Measurements from ENCODE around the gene GBX1. TPM values are rescaled to one million over a fixed set of nuclear protein-coding genes. Genes with fewer than 3 reads are reported as not detected.

Gene GBX1
- total RNA-seq, 1 experiment from 2014 or later: not detected

DNA sequence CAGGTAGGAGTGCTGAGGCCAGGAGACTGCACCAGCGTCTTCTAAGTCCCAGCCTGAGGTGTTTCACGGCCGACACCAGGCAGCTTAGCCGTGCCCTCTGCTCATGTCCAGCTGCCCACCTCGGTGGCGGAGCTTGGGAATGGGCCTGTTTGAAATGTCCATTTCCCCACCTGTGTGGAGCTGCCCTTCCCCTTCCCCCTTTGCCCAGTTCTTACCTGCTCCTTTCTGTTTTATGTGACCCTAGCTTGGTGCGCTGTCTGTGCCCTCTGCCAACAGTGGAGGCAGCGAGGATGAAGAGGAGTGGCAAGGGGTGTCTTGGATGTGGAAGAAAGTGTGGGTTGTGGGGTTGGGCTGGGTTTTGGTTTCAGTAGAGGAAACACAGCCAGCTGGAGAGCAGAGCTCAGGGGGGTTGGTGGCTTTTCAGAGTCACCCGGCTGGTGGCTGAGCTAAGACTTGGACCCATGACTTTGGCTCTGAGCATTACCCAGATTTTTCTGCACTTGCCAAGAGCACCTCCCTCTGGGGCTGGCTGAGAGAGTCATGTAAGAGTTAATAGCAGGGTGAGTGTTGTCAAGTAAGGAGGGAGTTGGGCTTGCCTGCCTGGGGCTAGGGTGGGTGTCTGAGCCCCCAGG lies 37.4 kb downstream of the GBX1 start:
- Mint-ChIP-seq H3K4me1 (ENCODE audit: low read depth, unreplicated experiment) (no peaks in the 10 kb centered on the region), H3K27me3 (ENCODE audit: insufficient read depth, unreplicated experiment) (no peaks in the 10 kb centered on the region), H3K36me3 (ENCODE audit: insufficient read depth, unreplicated experiment) (peaks cover 35% of the 10 kb centered on the region), H3K9me3 (ENCODE audit: unreplicated experiment) (no peaks in the 10 kb centered on the region), H3K4me3 (ENCODE audit: unreplicated experiment) (no peak overlapping the region), H3K27ac (ENCODE audit: unreplicated experiment) (no peak overlapping the region)
- ChIA-PET CTCF (no interaction called here), POLR2A (no interaction called here)
- Histone ChIP-seq H3K27me3 (replicated peaks; ENCODE audit: control insufficient read depth, insufficient read depth, low read length) (no peaks in the 10 kb centered on the region), H3K4me1 (no peaks in the 10 kb centered on the region), H3K9me3 (no peaks in the 10 kb centered on the region), H3K36me3 (ENCODE audit: control insufficient read depth, insufficient read depth, low read length) (peaks cover 1% of the 10 kb centered on the region), H3K4me3 (ENCODE audit: low read depth, low read length) (no peak overlapping the region)
- no peak for DNase-seq
- TF ChIP-seq, protein P1, sequence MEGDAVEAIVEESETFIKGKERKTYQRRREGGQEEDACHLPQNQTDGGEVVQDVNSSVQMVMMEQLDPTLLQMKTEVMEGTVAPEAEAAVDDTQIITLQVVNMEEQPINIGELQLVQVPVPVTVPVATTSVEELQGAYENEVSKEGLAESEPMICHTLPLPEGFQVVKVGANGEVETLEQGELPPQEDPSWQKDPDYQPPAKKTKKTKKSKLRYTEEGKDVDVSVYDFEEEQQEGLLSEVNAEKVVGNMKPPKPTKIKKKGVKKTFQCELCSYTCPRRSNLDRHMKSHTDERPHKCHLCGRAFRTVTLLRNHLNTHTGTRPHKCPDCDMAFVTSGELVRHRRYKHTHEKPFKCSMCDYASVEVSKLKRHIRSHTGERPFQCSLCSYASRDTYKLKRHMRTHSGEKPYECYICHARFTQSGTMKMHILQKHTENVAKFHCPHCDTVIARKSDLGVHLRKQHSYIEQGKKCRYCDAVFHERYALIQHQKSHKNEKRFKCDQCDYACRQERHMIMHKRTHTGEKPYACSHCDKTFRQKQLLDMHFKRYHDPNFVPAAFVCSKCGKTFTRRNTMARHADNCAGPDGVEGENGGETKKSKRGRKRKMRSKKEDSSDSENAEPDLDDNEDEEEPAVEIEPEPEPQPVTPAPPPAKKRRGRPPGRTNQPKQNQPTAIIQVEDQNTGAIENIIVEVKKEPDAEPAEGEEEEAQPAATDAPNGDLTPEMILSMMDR (IDR thresholded peaks at IDR 0.05; ENCODE audit: insufficient read depth in 1 of 2, low read depth in 1 of 2, low read length in 1 of 2, severe bottlenecking in 1 of 2, unreplicated experiment in 1 of 2): no peak
- intact Hi-C loops (cut with micrococcal nuclease; ENCODE audit: unreplicated experiment): no loop called here
- BruUV-seq (replicated peaks): no TSS peak

DNA sequence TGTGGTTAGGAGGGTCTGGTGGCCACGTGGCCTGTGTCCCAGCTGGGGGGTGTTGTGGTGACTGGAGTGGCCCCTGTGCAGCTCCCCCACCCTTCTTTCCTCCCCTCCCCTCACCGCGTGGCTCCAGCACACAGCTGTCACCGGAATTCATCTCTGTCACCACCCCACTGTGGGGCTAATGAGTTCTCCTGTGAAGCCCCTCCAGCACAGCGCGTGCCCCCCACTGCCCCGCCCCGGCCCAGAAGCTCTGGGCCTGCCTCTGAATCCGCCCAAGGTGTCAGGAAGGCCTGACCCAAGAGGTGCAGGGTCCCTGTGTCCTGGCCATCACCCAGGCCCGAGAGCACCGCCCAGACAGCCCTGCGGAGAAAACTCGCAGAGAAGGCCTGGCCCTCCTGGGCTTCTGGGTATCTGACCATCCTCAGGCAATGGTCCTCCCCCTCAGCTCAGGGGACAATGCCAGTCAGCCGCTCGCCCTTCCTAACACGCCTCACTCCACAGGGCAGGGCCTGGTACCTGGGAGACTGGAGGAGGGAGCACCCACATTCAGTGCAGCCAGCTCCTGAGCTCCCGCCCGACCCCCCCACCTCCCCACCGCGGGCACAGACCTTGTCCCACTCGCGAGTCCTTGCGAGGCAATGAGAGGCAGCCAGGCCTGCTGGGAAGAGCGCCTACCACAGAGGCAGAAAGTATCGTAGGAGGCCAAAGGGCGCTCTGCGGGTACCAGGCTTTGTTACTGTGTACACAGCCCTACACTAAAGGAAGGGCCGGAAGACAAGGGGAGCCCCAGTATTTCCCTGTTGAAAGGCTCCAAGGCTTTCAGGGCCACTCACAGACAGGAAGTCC lies 38.2 kb downstream of the GBX1 start:
- Histone ChIP-seq H3K36me3 (ENCODE audit: control insufficient read depth, insufficient read depth, low read length) (peaks cover 5% of the 10 kb centered on the region), H3K27me3 (replicated peaks; ENCODE audit: control insufficient read depth, insufficient read depth, low read length) (no peaks in the 10 kb centered on the region), H3K4me1 (no peaks in the 10 kb centered on the region), H3K4me3 (ENCODE audit: low read depth, low read length) (no peak overlapping the region), H3K9me3 (no peaks in the 10 kb centered on the region)
- Mint-ChIP-seq H3K9me3 (ENCODE audit: unreplicated experiment) (no peaks in the 10 kb centered on the region), H3K4me3 (ENCODE audit: unreplicated experiment) (no peak overlapping the region), H3K4me1 (ENCODE audit: low read depth, unreplicated experiment) (no peaks in the 10 kb centered on the region), H3K27ac (ENCODE audit: unreplicated experiment) (no peak overlapping the region), H3K36me3 (ENCODE audit: insufficient read depth, unreplicated experiment) (peaks cover 39% of the 10 kb centered on the region), H3K27me3 (ENCODE audit: insufficient read depth, unreplicated experiment) (no peaks in the 10 kb centered on the region)
- ChIA-PET POLR2A (no interaction called here), CTCF (no interaction called here)
- no peak for DNase-seq
- intact Hi-C loops (cut with micrococcal nuclease; ENCODE audit: unreplicated experiment): no loop called here
- BruUV-seq (replicated peaks): no TSS peak
- TF ChIP-seq, protein P1 (IDR thresholded peaks at IDR 0.05; ENCODE audit: insufficient read depth in 1 of 2, low read depth in 1 of 2, low read length in 1 of 2, severe bottlenecking in 1 of 2, unreplicated experiment in 1 of 2): no peak

DNA sequence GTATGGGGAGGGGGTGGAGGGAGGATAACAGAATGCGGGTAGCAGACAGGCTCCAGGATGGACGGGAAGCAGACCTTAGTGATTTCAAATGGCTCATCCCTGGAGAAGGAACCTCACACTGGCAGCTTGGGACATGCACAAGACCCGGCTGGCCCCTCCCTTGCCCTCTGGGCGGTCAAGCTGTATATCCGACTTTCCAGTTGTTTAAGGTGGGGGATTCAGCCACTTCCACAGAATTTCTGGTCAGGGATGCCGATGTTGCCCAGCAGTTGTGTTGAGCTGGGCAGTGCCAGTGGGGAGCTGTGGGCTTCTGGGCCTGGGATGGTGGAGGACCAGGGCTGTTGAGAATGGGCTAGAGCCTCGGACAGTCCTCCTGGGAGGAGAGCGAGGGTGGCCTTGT lies 38.8 kb downstream of the GBX1 start:
- no peaks in the 10 kb centered on the region for H3K4me1 ChIP-seq
- intact Hi-C loops (cut with micrococcal nuclease; ENCODE audit: unreplicated experiment): no loop called here
- DNase-seq: no peak
- POLR2A ChIA-PET: no interaction called here
- BruUV-seq (replicated peaks): no TSS peak
- no peaks in the 10 kb centered on the region for H3K27me3 Mint-ChIP-seq (ENCODE audit: insufficient read depth, unreplicated experiment)
- H3K9me3 Mint-ChIP-seq (ENCODE audit: unreplicated experiment): no peaks in the 10 kb centered on the region
- TF ChIP-seq, protein P1 (IDR thresholded peaks at IDR 0.05; ENCODE audit: insufficient read depth in 1 of 2, low read depth in 1 of 2, low read length in 1 of 2, severe bottlenecking in 1 of 2, unreplicated experiment in 1 of 2): no peak
- no peaks in the 10 kb centered on the region for H3K4me1 Mint-ChIP-seq (ENCODE audit: low read depth, unreplicated experiment)
- H3K9me3 ChIP-seq: no peaks in the 10 kb centered on the region
- no peak overlapping the region for H3K27ac Mint-ChIP-seq (ENCODE audit: unreplicated experiment)
- H3K36me3 Mint-ChIP-seq (ENCODE audit: insufficient read depth, unreplicated experiment): peaks cover 46% of the 10 kb centered on the region
- H3K4me3 ChIP-seq (ENCODE audit: low read depth, low read length): no peak overlapping the region
- peaks cover 6% of the 10 kb centered on the region for H3K36me3 ChIP-seq (ENCODE audit: control insufficient read depth, insufficient read depth, low read length)
- no peak overlapping the region for H3K4me3 Mint-ChIP-seq (ENCODE audit: unreplicated experiment)
- CTCF ChIA-PET: no interaction called here
- H3K27me3 ChIP-seq (replicated peaks; ENCODE audit: control insufficient read depth, insufficient read depth, low read length): no peaks in the 10 kb centered on the region
